HEK293 (cell line): ENCODE data around the gene MTARC1.

Experiments
- CTCF ChIA-PET: fragments of 350-600 bp; formaldehyde crosslinking; extraction: SDS; loops from one replicate; lab custom pipeline; 2021; ENCODE audit warnings: antibody characterized with exemption; lab: Yijun Ruan, JAX
- POLR2A ChIA-PET: fragments of 300-600 bp; formaldehyde crosslinking; extraction: SDS; loops from one replicate; lab custom pipeline; 2020; ENCODE audit warnings: antibody characterized with exemption, inconsistent platforms; lab: Yijun Ruan, JAX
- H3K27ac ChIP-seq: fragments of 200-500 bp; sonication (Bioruptor generic); 2 replicates; pipeline ENCODE4 v1.5.1; 2014; ENCODE audit warnings: low read depth, low read length, control low read depth, inconsistent platforms; ENCODE audit errors: extremely low read depth
- H3K36me3 ChIP-seq, 2 experiments: fragments of 200-500 bp in 1 of 2; sonication (Bioruptor generic) in 1 of 2; 1 replicate in 1 of 2; 2 replicates in 1 of 2; pipeline ENCODE4 v1.5.1; 2014 to 2017; ENCODE audit warnings: inconsistent platforms in 2 of 2, low read length in 2 of 2; ENCODE audit not compliant: control insufficient read depth in 2 of 2, insufficient read depth in 1 of 2
- H3K4me1 ChIP-seq: fragments of 200-500 bp; sonication (Bioruptor generic); 2 replicates; pipeline ENCODE4 v1.5.1; 2014; ENCODE audit warnings: mild to moderate bottlenecking, low read length, inconsistent platforms; ENCODE audit not compliant: control insufficient read depth, insufficient read depth
- H3K4me3 ChIP-seq: 2 replicates; pipeline ENCODE4 v1.5.1; 2011; ENCODE audit warnings: low read depth, mild to moderate bottlenecking, control low read depth, low read length, moderate library complexity
- H3K9me3 ChIP-seq: fragments of 200-500 bp; sonication (Bioruptor generic); 2 replicates; pipeline ENCODE4 v1.5.1; 2014; ENCODE audit warnings: low read depth, low read length, inconsistent platforms; ENCODE audit not compliant: control insufficient read depth, insufficient read depth
- PRDM1 ChIP-seq: fragments of 450-650 bp; formaldehyde crosslinking; IDR thresholded peaks from 2 replicates; pipeline ENCODE4; 2016; ENCODE audit warnings: missing biosample characterization, missing genetic modification characterization
- PRDM10 ChIP-seq: fragments of 450-650 bp; formaldehyde crosslinking; IDR thresholded peaks from 2 replicates; pipeline ENCODE4 v1.5.1; 2016; ENCODE audit warnings: missing biosample characterization, missing genetic modification characterization
- TSHZ1 ChIP-seq: fragments of 450-650 bp; formaldehyde crosslinking; IDR thresholded peaks from 2 replicates; pipeline ENCODE4 v1.5.1; 2016; ENCODE audit warnings: missing biosample characterization, missing genetic modification characterization, borderline replicate concordance
- ZFP3 ChIP-seq: fragments of 450-650 bp; formaldehyde crosslinking; IDR thresholded peaks from 2 replicates; pipeline ENCODE4 v1.5.1; 2016; ENCODE audit warnings: low read depth, missing biosample characterization, missing genetic modification characterization
- ZNF140 ChIP-seq: fragments of 450-650 bp; formaldehyde crosslinking; IDR thresholded peaks from 2 replicates; pipeline ENCODE4 v1.5.1; 2016; ENCODE audit warnings: missing biosample characterization, missing genetic modification characterization
- ZNF2 ChIP-seq: fragments of 450-650 bp; formaldehyde crosslinking; IDR thresholded peaks from 2 replicates; pipeline ENCODE4 v1.5.1; 2016; ENCODE audit warnings: missing biosample characterization, missing genetic modification characterization
- ZNF202 ChIP-seq: fragments of 450-650 bp; formaldehyde crosslinking; IDR thresholded peaks from 2 replicates; pipeline ENCODE4 v1.5.1; 2016; ENCODE audit warnings: missing biosample characterization, missing genetic modification characterization, borderline replicate concordance
- ZNF654 ChIP-seq: fragments of 450-650 bp; formaldehyde crosslinking; IDR thresholded peaks from 2 replicates; pipeline ENCODE4 v1.5.1; 2016; ENCODE audit warnings: low read depth, missing biosample characterization, missing genetic modification characterization
- ZNF677 ChIP-seq: fragments of 450-650 bp; IDR thresholded peaks from 2 replicates; pipeline ENCODE4 v1.5.0; 2018; ENCODE audit warnings: missing biosample characterization, mild to moderate bottlenecking, missing genetic modification characterization, moderate library complexity
- ZNF701 ChIP-seq: fragments of 450-650 bp; formaldehyde crosslinking; IDR thresholded peaks from 2 replicates; pipeline ENCODE4 v1.5.1; 2016; ENCODE audit warnings: missing biosample characterization, missing genetic modification characterization
- ZSCAN16 ChIP-seq: fragments of 450-650 bp; formaldehyde crosslinking; IDR thresholded peaks from 2 replicates; pipeline ENCODE4 v1.5.1; 2016; ENCODE audit warnings: missing biosample characterization, missing genetic modification characterization
- TF ChIP-seq, protein P1 (sequence below): fragments of 450-650 bp; formaldehyde crosslinking; IDR thresholded peaks from 2 replicates; pipeline ENCODE4 v1.5.1; 2016; ENCODE audit warnings: missing biosample characterization, missing genetic modification characterization

Gene MTARC1

DNA sequence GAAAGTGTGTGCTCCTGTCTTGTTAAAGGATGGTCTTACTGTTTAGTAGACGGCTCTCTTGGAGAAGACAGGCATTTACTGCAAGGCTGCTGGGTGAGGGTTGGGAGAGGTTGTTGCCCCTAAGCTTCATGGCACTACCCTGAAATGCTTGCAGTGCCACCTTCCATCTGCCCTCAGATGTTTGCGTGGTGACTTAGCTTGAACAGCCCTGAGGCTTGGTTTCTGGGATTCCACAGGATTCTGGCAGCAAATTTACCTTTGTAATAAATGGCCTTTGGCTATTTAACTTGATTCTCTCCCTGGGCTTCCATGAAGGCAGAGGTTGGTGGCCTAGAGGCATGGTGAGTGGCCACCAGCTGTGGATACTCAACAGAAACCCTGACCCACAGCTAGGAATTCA, 11.6 kb downstream of the MTARC1 start:
- no peak for TF ChIP-seq PRDM1 (tag by site-specific recombination)
- no peak for TF ChIP-seq ZNF2 (tag by site-specific recombination)
- no peak for TF ChIP-seq ZNF202
- TF ChIP-seq, all 188 proteins: peak for 0
- H3K4me1 ChIP-seq: no peaks in the 10 kb centered on the region
- no peaks in the 10 kb centered on the region for H3K9me3 ChIP-seq
- POLR2A ChIA-PET: no interaction called here
- H3K36me3 ChIP-seq: peaks cover 0 to 71% of the 10 kb centered on the region in 2 experiments; a peak in 2 of 3 replicates
- H3K27ac ChIP-seq: no peak overlapping the region
- CTCF ChIA-PET: interaction anchor here (1.5 kb wide), 1 partner anchor 23 kb away, joined by 4 read pairs; no protein-coding TSS in a partner anchor
- H3K4me3 ChIP-seq: no peak overlapping the region

DNA sequence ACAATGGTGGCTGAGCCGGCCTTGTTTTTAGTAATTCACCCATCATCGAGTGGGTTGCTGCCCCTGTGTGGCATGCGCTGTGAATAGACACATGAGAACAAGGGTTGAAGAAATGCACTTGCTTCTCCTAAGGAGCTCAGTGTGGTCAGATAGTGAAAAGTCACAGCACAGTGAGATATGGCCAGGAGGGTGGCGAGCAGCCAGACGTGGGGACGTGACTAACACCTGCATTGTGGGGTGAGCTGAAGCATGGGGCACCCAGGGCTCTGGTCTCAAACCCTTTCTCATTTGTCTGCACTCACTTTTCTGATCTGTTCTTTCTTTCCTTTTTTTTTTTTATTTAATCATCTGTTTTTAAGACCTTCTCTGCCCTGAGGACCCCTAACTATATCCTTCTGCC, 13.5 kb downstream of the MTARC1 start:
- Histone ChIP-seq H3K9me3 (no peaks in the 10 kb centered on the region), H3K36me3 (peaks cover 0 to 66% of the 10 kb centered on the region in 2 experiments; a peak in 2 of 3 replicates), H3K27ac (no peak overlapping the region), H3K4me1 (no peaks in the 10 kb centered on the region), H3K4me3 (no peak overlapping the region)
- CTCF ChIA-PET: interaction anchor here (0.6 to 1.7 kb wide), 5 partner anchors 10 to 519 kb away, joined by 3 to 5 read pairs (median 3); no protein-coding TSS in a partner anchor
- POLR2A ChIA-PET: no interaction called here
- no peak for TF ChIP-seq ZNF677 (tag by site-specific recombination)
- TF ChIP-seq ZNF701: no peak
- TF ChIP-seq ZNF140 (tag by site-specific recombination): no peak
- TF ChIP-seq ZFP3 (tag by site-specific recombination): no peak

GRCh38 chr1:220803401-220804201, 16.9 kb downstream of the MTARC1 start:
- Histone ChIP-seq H3K36me3 (peaks cover 0 to 52% of the 10 kb centered on the region in 2 experiments; a peak in 2 of 3 replicates), H3K4me1 (no peaks in the 10 kb centered on the region), H3K9me3 (no peaks in the 10 kb centered on the region), H3K4me3 (no peak overlapping the region)
- POLR2A ChIA-PET: no interaction called here
- peak; percentile 69 for TF ChIP-seq ZNF654 (tag by site-specific recombination)
- no peak for TF ChIP-seq TSHZ1 (tag by site-specific recombination)
- TF ChIP-seq, protein P1, sequence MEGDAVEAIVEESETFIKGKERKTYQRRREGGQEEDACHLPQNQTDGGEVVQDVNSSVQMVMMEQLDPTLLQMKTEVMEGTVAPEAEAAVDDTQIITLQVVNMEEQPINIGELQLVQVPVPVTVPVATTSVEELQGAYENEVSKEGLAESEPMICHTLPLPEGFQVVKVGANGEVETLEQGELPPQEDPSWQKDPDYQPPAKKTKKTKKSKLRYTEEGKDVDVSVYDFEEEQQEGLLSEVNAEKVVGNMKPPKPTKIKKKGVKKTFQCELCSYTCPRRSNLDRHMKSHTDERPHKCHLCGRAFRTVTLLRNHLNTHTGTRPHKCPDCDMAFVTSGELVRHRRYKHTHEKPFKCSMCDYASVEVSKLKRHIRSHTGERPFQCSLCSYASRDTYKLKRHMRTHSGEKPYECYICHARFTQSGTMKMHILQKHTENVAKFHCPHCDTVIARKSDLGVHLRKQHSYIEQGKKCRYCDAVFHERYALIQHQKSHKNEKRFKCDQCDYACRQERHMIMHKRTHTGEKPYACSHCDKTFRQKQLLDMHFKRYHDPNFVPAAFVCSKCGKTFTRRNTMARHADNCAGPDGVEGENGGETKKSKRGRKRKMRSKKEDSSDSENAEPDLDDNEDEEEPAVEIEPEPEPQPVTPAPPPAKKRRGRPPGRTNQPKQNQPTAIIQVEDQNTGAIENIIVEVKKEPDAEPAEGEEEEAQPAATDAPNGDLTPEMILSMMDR: peak; percentile 13; the same call in 1 of the 2 replicates
- TF ChIP-seq ZSCAN16 (tag by site-specific recombination): 0 out of 2 replicates have a peak, but pooled peaks have one; percentile 45
- peak; percentile 79 for TF ChIP-seq PRDM10 (tag by site-specific recombination)
- TF ChIP-seq, all 188 proteins: peak for 4
- H3K27ac ChIP-seq: no peak overlapping the region
- CTCF ChIA-PET: interaction anchor here (0.5 to 2.5 kb wide), 38 partner anchors 9 to 995 kb away, joined by 3 to 11 read pairs (median 4); no protein-coding TSS in a partner anchor
